SK-N-SH (cell line): ENCODE results near the gene RNF19B.

Experiments used
- CTCF ChIP-seq: fragments of 200-600 bp; sonication (generic); IDR thresholded peaks from 2 replicates; pipeline ENCODE4 v1.6.1; 2017; ENCODE audit warnings: antibody characterized with exemption, mild to moderate bottlenecking, moderate library complexity
- EP300 ChIP-seq, 2 experiments: IDR thresholded peaks; 2 replicates each; pipeline versions ENCODE4 v1.4.0 to v1.6.1; 2012; ENCODE audit warnings: borderline replicate concordance in 1 of 2, low read depth in 1 of 2, low read length in 1 of 2
- EZH2phosphoT487 ChIP-seq: fragments of 200-600 bp; sonication (generic); IDR thresholded peaks from 2 replicates; pipeline ENCODE4 v1.6.1; 2017; ENCODE audit warnings: low read depth, mixed run types, mild to moderate bottlenecking, antibody characterized with exemption, moderate library complexity, borderline replicate concordance
- GABPA ChIP-seq: IDR thresholded peaks from 2 replicates; pipeline ENCODE4 v1.4.0; 2012; ENCODE audit warnings: low read depth, mild to moderate bottlenecking
- MXI1 ChIP-seq: IDR thresholded peaks from 2 replicates; pipeline ENCODE4 v1.6.1; 2012; ENCODE audit warnings: mild to moderate bottlenecking, low read depth, low read length, improper control_type of control experiment
- POLR2AphosphoS5 ChIP-seq: IDR thresholded peaks from 2 replicates; pipeline ENCODE4 v1.6.1; 2012; ENCODE audit warnings: low read depth, low read length
- RAD21 ChIP-seq: IDR thresholded peaks from 2 replicates; pipeline ENCODE4 v1.6.1; 2012; ENCODE audit warnings: mild to moderate bottlenecking, low read length
- SMC3 ChIP-seq: IDR thresholded peaks from 2 replicates; pipeline ENCODE4 v1.6.1; 2012; ENCODE audit warnings: low read depth, low read length, improper control_type of control experiment
- TAF1 ChIP-seq: IDR thresholded peaks from 2 replicates; pipeline ENCODE4 v1.6.1; 2012; ENCODE audit warnings: low read depth, mild to moderate bottlenecking, low read length, moderate library complexity, borderline replicate concordance
- USF2 ChIP-seq: fragments of 150-350 bp; IDR thresholded peaks from 2 replicates; pipeline ENCODE4 v1.6.1; 2017; ENCODE audit warnings: antibody characterized with exemption, low read length, low read depth, borderline replicate concordance
- YY1 ChIP-seq: IDR thresholded peaks from 2 replicates; pipeline ENCODE4 v1.4.0; 2012; ENCODE audit warnings: low read depth, mild to moderate bottlenecking

- no peak for TF ChIP-seq CTCF
- TF ChIP-seq USF2, result no peak
- no peak for TF ChIP-seq MXI1
- no peak for TF ChIP-seq POLR2AphosphoS5
- no peak for TF ChIP-seq EZH2phosphoT487
- no peak for TF ChIP-seq EP300 (IDR thresholded peaks at IDR 0.05; ENCODE audit: borderline replicate concordance in 1 of 2, low read depth in 1 of 2, low read length in 1 of 2)
- no peak for TF ChIP-seq GABPA
- TF ChIP-seq RAD21, result no peak
- TF ChIP-seq TAF1, result no peak
- no peak for TF ChIP-seq SMC3
- TF ChIP-seq YY1, result no peak
These were observed 43.8 kb downstream of the RNF19B start for GRCh38 chr1:32920833-32921232.
